ENCODE measurements around the gene BTBD2. TPM values are rescaled to one million over a fixed set of nuclear protein-coding genes. Genes with fewer than 3 reads are reported as not detected.

BTBD2 gene
- polyA plus RNA-seq, 3 donors = 2.8 to 36.0 (median 3.3) TPM

DNA sequence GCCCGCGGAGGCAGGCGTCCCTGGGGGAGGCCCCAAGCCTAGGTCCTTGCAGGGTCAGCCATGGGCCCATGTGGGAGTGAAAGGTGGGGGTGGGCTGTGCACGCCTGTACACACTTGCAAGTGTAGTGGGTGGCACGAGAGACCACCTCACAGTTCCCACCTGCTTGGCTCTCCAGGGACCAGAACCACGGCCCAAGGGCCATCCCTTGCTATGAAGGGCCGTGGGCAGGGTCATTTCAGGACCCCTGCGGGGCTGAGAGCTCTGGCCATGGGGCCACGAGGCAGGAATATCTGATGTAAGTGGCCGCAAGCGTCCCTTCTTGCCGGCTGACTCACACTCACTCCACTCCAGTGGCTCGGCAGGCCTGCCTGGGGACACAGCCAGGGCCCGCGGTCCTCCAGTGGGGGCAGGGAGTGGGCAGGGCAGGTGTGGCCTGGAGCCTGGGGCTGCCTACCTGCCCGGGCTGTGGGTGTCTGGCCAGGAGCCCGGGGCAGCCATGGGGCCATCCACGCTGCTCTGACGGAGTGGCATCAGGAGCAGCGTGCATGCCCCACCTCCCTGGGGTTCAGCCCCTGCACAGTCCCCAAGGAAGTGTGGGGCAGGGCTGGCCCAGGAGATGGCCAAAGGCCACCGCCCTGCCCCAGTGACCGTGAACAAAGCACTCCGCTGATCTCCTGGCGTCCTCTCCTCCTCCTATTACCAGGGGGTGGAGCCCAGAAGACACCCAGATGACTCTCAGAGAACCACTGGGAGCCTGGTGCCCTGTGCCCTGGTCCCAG lies 44.1 kb upstream of the BTBD2 start:
- Mint-ChIP-seq H3K4me3 (peak overlapping the region; percentile 77 to 89), H3K4me1 (peaks cover 37% of the 10 kb centered on the region), H3K27ac (peak overlapping the region; percentile 77 to 97 (median 96)), H3K9me3 (no peaks in the 10 kb centered on the region), H3K36me3 (no peaks in the 10 kb centered on the region), H3K27me3 (ENCODE audit: low read depth in 3 of 3) (peaks cover 0 to 4% (median 0%) of the 10 kb centered on the region in 3 donors)
- H3K36me3 ChIP-seq (replicated peaks in 1 of 2; ENCODE audit: control insufficient read depth in 1 of 2, insufficient read depth in 2 of 2, low read length in 2 of 2) = no peaks in the 10 kb centered on the region
- H3K4me2 ChIP-seq (replicated peaks; ENCODE audit: extremely low read depth, low read length, poor library complexity, severe bottlenecking) = peak overlapping the region; percentile 83
- no peak overlapping the region for H3K9ac ChIP-seq (ENCODE audit: insufficient read depth, low read length, poor library complexity, severe bottlenecking)
- H4K20me1 ChIP-seq (ENCODE audit: insufficient read depth, low read length) = no peaks in the 10 kb centered on the region
- H3K27me3 ChIP-seq (ENCODE audit: control insufficient read depth in 2 of 2, insufficient read depth in 2 of 2, low read length in 2 of 2) = no peaks in the 10 kb centered on the region
- peak overlapping the region; percentile 75 for H2AFZ ChIP-seq (ENCODE audit: insufficient read depth, low read depth, low read length, poor library complexity, severe bottlenecking)
- no peaks in the 10 kb centered on the region for H3K79me2 ChIP-seq (ENCODE audit: insufficient read depth, low read length)
- H3K27ac ChIP-seq (ENCODE audit: low read depth in 1 of 2, low read length in 2 of 2) = peak overlapping the region in 1 of 2 donors; percentile 92
- intact Hi-C loops (cut with micrococcal nuclease) = loop anchor here in 1 of 2 donors (5.0 kb wide), 1 partner anchor 38 kb away; the partner anchor contains the start of genes IZUMO4 and MOB3A
- TF ChIP-seq CTCF (IDR thresholded peaks at IDR 0.05) = no peak
- peak overlapping the region in 1 of 3 experiments; percentile 74 for H3K4me3 ChIP-seq (replicated peaks in 1 of 3; ENCODE audit: low read depth in 2 of 3, low read length in 3 of 3)
- no peaks in the 10 kb centered on the region for H3K9me3 ChIP-seq (replicated peaks in 1 of 2; ENCODE audit: control insufficient read depth in 1 of 2, insufficient read depth in 1 of 2, low read length in 2 of 2)
- peaks cover 46 to 51% of the 10 kb centered on the region in 2 donors for H3K4me1 ChIP-seq (ENCODE audit: control insufficient read depth in 1 of 2, insufficient read depth in 2 of 2, low read length in 2 of 2)
- 85% methylated on average over 12 of the region's 24 CpGs for WGBS (ENCODE audit: insufficient coverage)
- no peak for DNase-seq

- Mint-ChIP-seq H3K36me3 (no peaks in the 10 kb centered on the region), H3K4me3 (no peak overlapping the region), H3K9me3 (no peaks in the 10 kb centered on the region), H3K27me3 (ENCODE audit: low read depth in 3 of 3) (peaks cover 0 to 4% (median 1%) of the 10 kb centered on the region in 3 donors), H3K4me1 (peaks cover 37% of the 10 kb centered on the region), H3K27ac (peak overlapping the region in 1 of 7 donors; percentile 30)
- H3K4me3 ChIP-seq (replicated peaks in 1 of 3; ENCODE audit: low read depth in 2 of 3, low read length in 3 of 3) = no peak overlapping the region
- no peak overlapping the region for H3K4me2 ChIP-seq (replicated peaks; ENCODE audit: extremely low read depth, low read length, poor library complexity, severe bottlenecking)
- H3K36me3 ChIP-seq (replicated peaks in 1 of 2; ENCODE audit: control insufficient read depth in 1 of 2, insufficient read depth in 2 of 2, low read length in 2 of 2) = no peaks in the 10 kb centered on the region
- H3K4me1 ChIP-seq (ENCODE audit: control insufficient read depth in 1 of 2, insufficient read depth in 2 of 2, low read length in 2 of 2) = peaks cover 46 to 51% of the 10 kb centered on the region in 2 donors
- WGBS (ENCODE audit: insufficient coverage) = 100% methylated on average over 9 of the region's 27 CpGs
- intact Hi-C loops (cut with micrococcal nuclease) = no loop called here
- H3K27ac ChIP-seq (ENCODE audit: low read depth in 1 of 2, low read length in 2 of 2) = no peak overlapping the region
- no peak for TF ChIP-seq CTCF (IDR thresholded peaks at IDR 0.05)
- H3K79me2 ChIP-seq (ENCODE audit: insufficient read depth, low read length) = no peaks in the 10 kb centered on the region
- no peaks in the 10 kb centered on the region for H4K20me1 ChIP-seq (ENCODE audit: insufficient read depth, low read length)
- no peak overlapping the region for H2AFZ ChIP-seq (ENCODE audit: insufficient read depth, low read depth, low read length, poor library complexity, severe bottlenecking)
- H3K27me3 ChIP-seq (ENCODE audit: control insufficient read depth in 2 of 2, insufficient read depth in 2 of 2, low read length in 2 of 2) = no peaks in the 10 kb centered on the region
- DNase-seq = no peak
- H3K9me3 ChIP-seq (replicated peaks in 1 of 2; ENCODE audit: control insufficient read depth in 1 of 2, insufficient read depth in 1 of 2, low read length in 2 of 2) = no peaks in the 10 kb centered on the region
- H3K9ac ChIP-seq (ENCODE audit: insufficient read depth, low read length, poor library complexity, severe bottlenecking) = no peak overlapping the region
Measured at GRCh38 chr19:2058570-2059421, 43.3 kb upstream of the BTBD2 start.
